GM21717 (cell line): ENCODE data around the gene RNF5.
A peak's percentile ranks its signal among the peaks of the same experiment; 100 is the strongest.
"Not testable (repeated sequence)": the region's sequence is repeated elsewhere in the genome, so short reads cannot be mapped to it uniquely, and the experiment has no call there.

Source experiments
- ATAC-seq: cut with Tn5 transposase; IDR thresholded peaks from one replicate; pipeline ENCODE4 v1.9.1; 2021; ENCODE audit warnings: mild to moderate bottlenecking, moderate library complexity; ENCODE audit not compliant: unreplicated experiment

The RNF5 gene

GRCh38 chr6:32175322-32175710, 2.9 kb upstream of the RNF5 start:
- ATAC-seq = no peak

- peak; percentile 32 for ATAC-seq
Observed at GRCh38 chr6:32175711-32176475, 2.3 kb upstream of the RNF5 start, which contains the start of gene AGPAT1. Gene AGPAT1 (minus strand): TSS chr6:32176084. CDS start chr6:32171496, 4,588 bp downstream.

GRCh38 chr6:32176476-32177182, 1.6 kb upstream of the RNF5 start:
- no peak for ATAC-seq

- peak; percentile 4 for ATAC-seq
Observed at GRCh38 chr6:32177183-32177787, 920 bp upstream of the RNF5 start.

GRCh38 chr6:32178547-32179440, 589 bp downstream of the RNF5 start:
- no peak for ATAC-seq

- no peak for ATAC-seq
Observed at GRCh38 chr6:32179766-32180405, 1.7 kb downstream of the RNF5 start.

- no peak for ATAC-seq
Observed at GRCh38 chr6:32181148-32181702, 3.0 kb downstream of the RNF5 start.

GRCh38 chr6:32181915-32182529, 3.8 kb downstream of the RNF5 start:
- ATAC-seq = no peak

- no peak for ATAC-seq
Observed at GRCh38 chr6:32182555-32182981, 4.4 kb downstream of the RNF5 start.

GRCh38 chr6:32183030-32183429, 4.8 kb downstream of the RNF5 start:
- ATAC-seq = no peak

- ATAC-seq = no peak
Observed at GRCh38 chr6:32183483-32184083, 5.4 kb downstream of the RNF5 start.

- no peak for ATAC-seq
Observed at GRCh38 chr6:32184084-32184640, 6.0 kb downstream of the RNF5 start, which contains the start of gene AGER. Gene AGER (minus strand): TSS chr6:32184253. CDS start chr6:32184222, 31 bp downstream.

- ATAC-seq = not testable (repeated sequence)
Observed at GRCh38 chr6:32185681-32186131, 7.5 kb downstream of the RNF5 start.

- ATAC-seq = not testable (repeated sequence)
Observed at GRCh38 chr6:32186151-32186840, 8.1 kb downstream of the RNF5 start.

- no peak for ATAC-seq
Observed at GRCh38 chr6:32187009-32187709, 9.0 kb downstream of the RNF5 start.

- not testable (repeated sequence) for ATAC-seq
Observed at GRCh38 chr6:32187725-32188380, 9.6 kb downstream of the RNF5 start.
